K562 (cell line): ENCODE results near the gene TRANK1. TPM values are rescaled to one million over a fixed set of nuclear protein-coding genes. Genes with fewer than 3 reads are reported as not detected.
A peak's percentile ranks its signal among the peaks of the same experiment; 100 is the strongest.

Experiments used
- BCL6 ChIP-seq: fragments of 250-450 bp; sonication (Bioruptor Pico); IDR thresholded peaks from 2 replicates; pipeline ENCODE4 v1.4.0; 2020
- FOXO4 ChIP-seq: fragments of 450-650 bp; formaldehyde crosslinking; IDR thresholded peaks from 2 replicates; pipeline ENCODE4 v1.4.0; 2020; ENCODE audit warnings: mild to moderate bottlenecking, moderate library complexity
- JUNB ChIP-seq: fragments of 450-650 bp; formaldehyde crosslinking; conservative IDR thresholded peaks from 2 replicates; pipeline ENCODE4 v1.4.0; 2020; ENCODE audit warnings: mild to moderate bottlenecking
- NCOA2 ChIP-seq, 2 experiments: fragments of 450-650 bp; IDR thresholded peaks; 2 replicates each; pipeline ENCODE4 v1.6.1; 2018; ENCODE audit warnings: mild to moderate bottlenecking in 2 of 2, moderate library complexity in 1 of 2; ENCODE audit not compliant: partially characterized antibody in 2 of 2
- RNF219 ChIP-seq: fragments of 250-450 bp; sonication (Bioruptor Pico); IDR thresholded peaks from 2 replicates; pipeline ENCODE4 v1.5.0; 2022; ENCODE audit warnings: mild to moderate bottlenecking
- SMARCC2 ChIP-seq: fragments of 450-650 bp; IDR thresholded peaks from 2 replicates; pipeline ENCODE4 v1.6.1; 2017; ENCODE audit warnings: antibody characterized with exemption, moderate library complexity, mild to moderate bottlenecking, low read depth
- SP1 ChIP-seq: sonication (generic); formaldehyde crosslinking; IDR thresholded peaks from 2 replicates; pipeline ENCODE4 v1.8.1; 2022; ENCODE audit warnings: mild to moderate bottlenecking, missing genetic modification reagents
- TSC22D4 ChIP-seq: fragments of 450-650 bp; IDR thresholded peaks from 2 replicates; pipeline ENCODE4 v1.6.1; 2016; ENCODE audit warnings: missing genetic modification characterization, missing biosample characterization, control low read depth
- ZBTB2 ChIP-seq: fragments of 450-650 bp; IDR thresholded peaks from 2 replicates; pipeline ENCODE4 v1.6.1; 2016; ENCODE audit warnings: antibody characterized with exemption
- ZMIZ1 ChIP-seq, 2 experiments: fragments of 150-350 bp in 1 of 2; IDR thresholded peaks; 2 replicates each; pipeline ENCODE4 v1.6.1; 2012 to 2016; ENCODE audit warnings: low read depth in 2 of 2, low read length in 2 of 2, mild to moderate bottlenecking in 1 of 2, moderate library complexity in 1 of 2
- ZNF316 ChIP-seq: fragments of 450-650 bp; IDR thresholded peaks from 2 replicates; pipeline ENCODE4 v1.6.1; 2016
- polyA plus RNA-seq, 8 experiments: library from polyadenylated mRNA; depleted of rRNA in 4 of 8; stranded (reverse) in 5 of 8; unstranded in 3 of 8; fragments of >200 nt; fragmentation: Nextera tagmentation in 2 of 8; fragmentation: Illumina TruSeq in 1 of 8; extraction: Ambion mirVana in 2 of 8; extraction: Trizol in 1 of 8; gene quantifications; 2 replicates each; pipeline versions ENCODE4 v1.2.1 to v1.2.3, GENCODE V29; 2011 to 2014; ENCODE audit warnings: inconsistent platforms in 1 of 8, missing spikeins in 1 of 8
- total RNA-seq, 7 experiments: library from RNA; depleted of rRNA in 6 of 7; stranded (reverse); fragments of >200 nt in 6 of 7; fragmentation: Illumina TruSeq in 2 of 7; extraction: Trizol in 2 of 7; gene quantifications; 2 replicates each; pipeline versions ENCODE4 v1.2.1 to v1.2.3, GENCODE V29; 2011 to 2021; ENCODE audit warnings: low replicate concordance in 1 of 7

Gene TRANK1
- total and polyA plus RNA-seq, 9 of the 15 experiments (the other 6 are each of a cell fraction or from before 2014, with no cell fraction given) = 0.41 to 5.3 (median 2.1) TPM

GRCh38 chr3:36911990-36912804 is 32.7 kb downstream of the TRANK1 start (continued):
- no peak for TF ChIP-seq ZBTB2
- TF ChIP-seq SMARCC2 = peak; percentile 67; the same call in 1 of the 2 replicates
- TF ChIP-seq RNF219 (CRISPR knock-in tag) = no peak
- no peak for TF ChIP-seq FOXO4
- TF ChIP-seq ZNF316 = no peak
- no peak for TF ChIP-seq TSC22D4 (tag)
- TF ChIP-seq SP1 (CRISPR knock-in tag) = no peak
- no peak for TF ChIP-seq BCL6 (CRISPR knock-in tag)
- no peak for TF ChIP-seq ZMIZ1 (IDR thresholded peaks at IDR 0.05; ENCODE audit: low read depth in 2 of 2, low read length in 2 of 2)
- TF ChIP-seq JUNB (CRISPR knock-in tag) = 0 out of 2 replicates have a peak, but pooled peaks have one; percentile 37
- TF ChIP-seq NCOA2 (IDR thresholded peaks at IDR 0.05; ENCODE audit: partially characterized antibody in 2 of 2) = no peak
